GM23338 (cell line): Measurements from ENCODE around the gene FHIT. TPM values are rescaled to one million over a fixed set of nuclear protein-coding genes. Genes with fewer than 3 reads are reported as not detected.

Experiments used
- ATAC-seq: fragments of 200-7000 bp; cut with Tn5 transposase; 3 replicates; pipeline ENCODE4 v1.9.1; 2020
- DNase-seq: peaks from one replicate; pipeline ENCODE4 v3.0.0-alpha.2; 2015; ENCODE audit warnings: low spot score
- H2AFZ ChIP-seq: fragments of 200-600 bp; sonication (generic); 2 replicates; pipeline ENCODE4 v1.8.0; 2016; ENCODE audit warnings: antibody characterized with exemption, mild to moderate bottlenecking, moderate library complexity
- H3F3A ChIP-seq: fragments of 200-600 bp; sonication (generic); replicated peaks from 2 replicates; pipeline ENCODE4 v1.8.0; 2017; ENCODE audit warnings: antibody characterized with exemption, mixed run types, low read depth
- H3K27ac ChIP-seq: fragments of 200-600 bp; sonication (generic); 2 replicates; pipeline ENCODE4 v1.6.1; 2016; ENCODE audit warnings: low read depth
- H3K27me3 ChIP-seq: fragments of 200-600 bp; sonication (generic); 2 replicates; pipeline ENCODE4 v1.8.0; 2016; ENCODE audit warnings: mild to moderate bottlenecking, mixed run types, moderate library complexity; ENCODE audit not compliant: insufficient read depth
- H3K36me3 ChIP-seq: fragments of 200-600 bp; sonication (generic); 2 replicates; pipeline ENCODE4 v1.8.0; 2016; ENCODE audit warnings: mild to moderate bottlenecking; ENCODE audit not compliant: insufficient read depth
- H3K4me1 ChIP-seq: fragments of 200-600 bp; sonication (generic); 2 replicates; pipeline ENCODE4 v1.8.0; 2016; ENCODE audit warnings: mild to moderate bottlenecking, moderate library complexity; ENCODE audit not compliant: insufficient read depth
- H3K4me2 ChIP-seq: fragments of 200-600 bp; sonication (generic); 2 replicates; pipeline ENCODE4 v1.7.1; 2017; ENCODE audit warnings: mixed run types
- H3K4me3 ChIP-seq: fragments of 200-600 bp; sonication (generic); 2 replicates; pipeline ENCODE4 v1.6.1; 2016; ENCODE audit warnings: mixed run types
- H3K79me2 ChIP-seq: fragments of 200-600 bp; sonication (generic); replicated peaks from 2 replicates; pipeline ENCODE4 v1.8.0; 2017; ENCODE audit warnings: mild to moderate bottlenecking; ENCODE audit not compliant: insufficient read depth
- H3K9me2 ChIP-seq: fragments of 200-600 bp; sonication (generic); 2 replicates; pipeline ENCODE4 v1.8.0; 2017; ENCODE audit not compliant: insufficient read depth
- H4K20me1 ChIP-seq: fragments of 200-600 bp; sonication (generic); replicated peaks from 2 replicates; pipeline ENCODE4 v1.8.0; 2017; ENCODE audit warnings: mild to moderate bottlenecking; ENCODE audit not compliant: insufficient read depth
- H3K27ac Mint-ChIP-seq: 2 replicates; pipeline ENCODE4 v1.8.0; 2020; ENCODE audit warnings: inconsistent platforms, mild to moderate bottlenecking, moderate library complexity, mixed read lengths
- H3K27me3 Mint-ChIP-seq: 3 replicates; pipeline ENCODE4 v1.8.0; 2022; ENCODE audit warnings: low read depth, mild to moderate bottlenecking, moderate library complexity, mixed read lengths, inconsistent platforms; ENCODE audit not compliant: insufficient read depth, poor library complexity
- H3K36me3 Mint-ChIP-seq: 3 replicates; pipeline ENCODE4 v1.8.0; 2021; ENCODE audit warnings: low read depth, mild to moderate bottlenecking, inconsistent platforms, moderate library complexity, mixed read lengths
- H3K4me1 Mint-ChIP-seq: 3 replicates; pipeline ENCODE4 v1.8.0; 2020; ENCODE audit warnings: mild to moderate bottlenecking, inconsistent platforms, mixed read lengths
- H3K4me3 Mint-ChIP-seq: 3 replicates; pipeline ENCODE4 v1.8.0; 2021; ENCODE audit warnings: moderate library complexity, mild to moderate bottlenecking, inconsistent platforms, mixed read lengths
- H3K9me3 Mint-ChIP-seq: 3 replicates; pipeline ENCODE4 v1.8.0; 2020; ENCODE audit warnings: moderate library complexity, mild to moderate bottlenecking, inconsistent platforms, mixed read lengths
- CREB1 ChIP-seq: fragments of 250-450 bp; sonication (Bioruptor Pico); IDR thresholded peaks from 2 replicates; pipeline ENCODE4 v1.5.0; 2020; ENCODE audit warnings: low read depth, mild to moderate bottlenecking, moderate library complexity
- EZH2 ChIP-seq: fragments of 200-600 bp; sonication (generic); IDR thresholded peaks from one replicate; pipeline ENCODE4 v1.8.0; 2017; ENCODE audit warnings: antibody characterized with exemption, mild to moderate bottlenecking, low read depth; ENCODE audit not compliant: unreplicated experiment
- EZH2phosphoT487 ChIP-seq: fragments of 200-600 bp; sonication (generic); IDR thresholded peaks from one replicate; pipeline ENCODE4 v1.8.1; 2018; ENCODE audit warnings: antibody characterized with exemption; ENCODE audit not compliant: unreplicated experiment
- JUNB ChIP-seq: IDR thresholded peaks from one replicate; pipeline ENCODE4 v1.6.1; 2016; ENCODE audit warnings: antibody characterized with exemption; ENCODE audit not compliant: unreplicated experiment
- NANOG ChIP-seq: IDR thresholded peaks from 2 replicates; pipeline ENCODE4 v1.6.1; 2016; ENCODE audit warnings: antibody characterized with exemption, borderline replicate concordance
- POLR2AphosphoS5 ChIP-seq: IDR thresholded peaks from 2 replicates; pipeline ENCODE4 v1.6.1; 2016; ENCODE audit warnings: antibody characterized with exemption, low read depth
- STAT1 ChIP-seq: IDR thresholded peaks from one replicate; pipeline ENCODE4 v1.6.1; 2016; ENCODE audit warnings: antibody characterized with exemption; ENCODE audit not compliant: unreplicated experiment
- ZNF114 ChIP-seq: fragments of 250-450 bp; sonication (Bioruptor Pico); IDR thresholded peaks from 2 replicates; pipeline ENCODE4 v1.5.0; 2020; ENCODE audit warnings: mild to moderate bottlenecking, moderate library complexity
- ZNF331 ChIP-seq: fragments of 250-450 bp; sonication (Bioruptor Pico); IDR thresholded peaks from 2 replicates; pipeline ENCODE4 v1.5.0; 2020; ENCODE audit warnings: low read depth, mild to moderate bottlenecking, moderate library complexity
- polyA plus RNA-seq: library from polyadenylated mRNA; unstranded; fragments of >200 nt; fragmentation: Nextera tagmentation; extraction: Ambion mirVana; gene quantifications from 2 replicates; pipeline ENCODE4 v1.2.1, GENCODE V29; 2016
- total RNA-seq: library from RNA; depleted of rRNA; stranded (reverse); fragments of >200 nt; shearing (Covaris generic); gene quantifications from 2 replicates; pipeline ENCODE4 v1.2.3, GENCODE V29; 2014
- TF ChIP-seq, protein P1 (sequence below): IDR thresholded peaks from 2 replicates; pipeline ENCODE4 v1.6.1; 2016; ENCODE audit warnings: antibody characterized with exemption
- TF ChIP-seq, protein P2 (sequence below): IDR thresholded peaks from one replicate; pipeline ENCODE4 v1.6.1; 2018; ENCODE audit warnings: antibody characterized with exemption; ENCODE audit not compliant: unreplicated experiment
- TF ChIP-seq, protein P3 (sequence below): fragments of 250-450 bp; sonication (Bioruptor Pico); IDR thresholded peaks from 2 replicates; pipeline ENCODE4 v1.5.0; 2020; ENCODE audit warnings: mild to moderate bottlenecking, moderate library complexity
- TF ChIP-seq, protein P4 (sequence below), 2 experiments: fragments of 200-600 bp in 1 of 2; sonication (generic) in 1 of 2; conservative IDR thresholded peaks; 2 replicates each; pipeline versions ENCODE4 v1.5.1 to v1.6.1; 2016 to 2017; ENCODE audit warnings: antibody characterized with exemption in 2 of 2, low read depth in 2 of 2, mild to moderate bottlenecking in 2 of 2, moderate library complexity in 1 of 2

FHIT gene
- total and polyA plus RNA-seq, 2 experiments from 2014 or later: 3.0 to 8.3 TPM

- H3K9me2 ChIP-seq: peaks cover 20% of the 10 kb centered on the region; the same call in 1 of the 2 replicates
Observed at GRCh38 chr3:59920822-59921221, 1330.4 kb downstream of the FHIT start.

More at GRCh38 chr3:59920822-59921221, 1330.4 kb downstream of the FHIT start:
- no peak overlapping the region for H3K27ac ChIP-seq
- H2AFZ ChIP-seq: no peak overlapping the region
- H3K27me3 ChIP-seq: no peaks in the 10 kb centered on the region
- peaks cover 3% of the 10 kb centered on the region; the same call in 1 of the 3 replicates for H3K4me1 Mint-ChIP-seq
- H3K4me1 ChIP-seq: no peaks in the 10 kb centered on the region
- H3K79me2 ChIP-seq: no peaks in the 10 kb centered on the region
- ATAC-seq: no peak
- H3K27me3 Mint-ChIP-seq: peaks cover 3% of the 10 kb centered on the region
- no peak overlapping the region for H3K4me2 ChIP-seq
- H3K9me3 Mint-ChIP-seq: no peaks in the 10 kb centered on the region
- H3K36me3 Mint-ChIP-seq: no peaks in the 10 kb centered on the region
- H3F3A ChIP-seq: no peaks in the 10 kb centered on the region
- no peak overlapping the region for H3K4me3 ChIP-seq
- no peak for DNase-seq
- no peak overlapping the region for H3K4me3 Mint-ChIP-seq
- no peaks in the 10 kb centered on the region for H3K36me3 ChIP-seq
- TF ChIP-seq JUNB (no peak), EZH2 (no peak), ZNF114 (CRISPR knock-in tag) (no peak), POLR2AphosphoS5 (no peak), EZH2phosphoT487 (no peak), STAT1 (no peak), CREB1 (CRISPR knock-in tag) (no peak), NANOG (no peak), ZNF331 (no peak)
- TF ChIP-seq, protein P1, sequence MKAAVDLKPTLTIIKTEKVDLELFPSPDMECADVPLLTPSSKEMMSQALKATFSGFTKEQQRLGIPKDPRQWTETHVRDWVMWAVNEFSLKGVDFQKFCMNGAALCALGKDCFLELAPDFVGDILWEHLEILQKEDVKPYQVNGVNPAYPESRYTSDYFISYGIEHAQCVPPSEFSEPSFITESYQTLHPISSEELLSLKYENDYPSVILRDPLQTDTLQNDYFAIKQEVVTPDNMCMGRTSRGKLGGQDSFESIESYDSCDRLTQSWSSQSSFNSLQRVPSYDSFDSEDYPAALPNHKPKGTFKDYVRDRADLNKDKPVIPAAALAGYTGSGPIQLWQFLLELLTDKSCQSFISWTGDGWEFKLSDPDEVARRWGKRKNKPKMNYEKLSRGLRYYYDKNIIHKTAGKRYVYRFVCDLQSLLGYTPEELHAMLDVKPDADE: no peak
- TF ChIP-seq, protein P2, sequence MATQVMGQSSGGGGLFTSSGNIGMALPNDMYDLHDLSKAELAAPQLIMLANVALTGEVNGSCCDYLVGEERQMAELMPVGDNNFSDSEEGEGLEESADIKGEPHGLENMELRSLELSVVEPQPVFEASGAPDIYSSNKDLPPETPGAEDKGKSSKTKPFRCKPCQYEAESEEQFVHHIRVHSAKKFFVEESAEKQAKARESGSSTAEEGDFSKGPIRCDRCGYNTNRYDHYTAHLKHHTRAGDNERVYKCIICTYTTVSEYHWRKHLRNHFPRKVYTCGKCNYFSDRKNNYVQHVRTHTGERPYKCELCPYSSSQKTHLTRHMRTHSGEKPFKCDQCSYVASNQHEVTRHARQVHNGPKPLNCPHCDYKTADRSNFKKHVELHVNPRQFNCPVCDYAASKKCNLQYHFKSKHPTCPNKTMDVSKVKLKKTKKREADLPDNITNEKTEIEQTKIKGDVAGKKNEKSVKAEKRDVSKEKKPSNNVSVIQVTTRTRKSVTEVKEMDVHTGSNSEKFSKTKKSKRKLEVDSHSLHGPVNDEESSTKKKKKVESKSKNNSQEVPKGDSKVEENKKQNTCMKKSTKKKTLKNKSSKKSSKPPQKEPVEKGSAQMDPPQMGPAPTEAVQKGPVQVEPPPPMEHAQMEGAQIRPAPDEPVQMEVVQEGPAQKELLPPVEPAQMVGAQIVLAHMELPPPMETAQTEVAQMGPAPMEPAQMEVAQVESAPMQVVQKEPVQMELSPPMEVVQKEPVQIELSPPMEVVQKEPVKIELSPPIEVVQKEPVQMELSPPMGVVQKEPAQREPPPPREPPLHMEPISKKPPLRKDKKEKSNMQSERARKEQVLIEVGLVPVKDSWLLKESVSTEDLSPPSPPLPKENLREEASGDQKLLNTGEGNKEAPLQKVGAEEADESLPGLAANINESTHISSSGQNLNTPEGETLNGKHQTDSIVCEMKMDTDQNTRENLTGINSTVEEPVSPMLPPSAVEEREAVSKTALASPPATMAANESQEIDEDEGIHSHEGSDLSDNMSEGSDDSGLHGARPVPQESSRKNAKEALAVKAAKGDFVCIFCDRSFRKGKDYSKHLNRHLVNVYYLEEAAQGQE: no peak
- TF ChIP-seq, protein P3, sequence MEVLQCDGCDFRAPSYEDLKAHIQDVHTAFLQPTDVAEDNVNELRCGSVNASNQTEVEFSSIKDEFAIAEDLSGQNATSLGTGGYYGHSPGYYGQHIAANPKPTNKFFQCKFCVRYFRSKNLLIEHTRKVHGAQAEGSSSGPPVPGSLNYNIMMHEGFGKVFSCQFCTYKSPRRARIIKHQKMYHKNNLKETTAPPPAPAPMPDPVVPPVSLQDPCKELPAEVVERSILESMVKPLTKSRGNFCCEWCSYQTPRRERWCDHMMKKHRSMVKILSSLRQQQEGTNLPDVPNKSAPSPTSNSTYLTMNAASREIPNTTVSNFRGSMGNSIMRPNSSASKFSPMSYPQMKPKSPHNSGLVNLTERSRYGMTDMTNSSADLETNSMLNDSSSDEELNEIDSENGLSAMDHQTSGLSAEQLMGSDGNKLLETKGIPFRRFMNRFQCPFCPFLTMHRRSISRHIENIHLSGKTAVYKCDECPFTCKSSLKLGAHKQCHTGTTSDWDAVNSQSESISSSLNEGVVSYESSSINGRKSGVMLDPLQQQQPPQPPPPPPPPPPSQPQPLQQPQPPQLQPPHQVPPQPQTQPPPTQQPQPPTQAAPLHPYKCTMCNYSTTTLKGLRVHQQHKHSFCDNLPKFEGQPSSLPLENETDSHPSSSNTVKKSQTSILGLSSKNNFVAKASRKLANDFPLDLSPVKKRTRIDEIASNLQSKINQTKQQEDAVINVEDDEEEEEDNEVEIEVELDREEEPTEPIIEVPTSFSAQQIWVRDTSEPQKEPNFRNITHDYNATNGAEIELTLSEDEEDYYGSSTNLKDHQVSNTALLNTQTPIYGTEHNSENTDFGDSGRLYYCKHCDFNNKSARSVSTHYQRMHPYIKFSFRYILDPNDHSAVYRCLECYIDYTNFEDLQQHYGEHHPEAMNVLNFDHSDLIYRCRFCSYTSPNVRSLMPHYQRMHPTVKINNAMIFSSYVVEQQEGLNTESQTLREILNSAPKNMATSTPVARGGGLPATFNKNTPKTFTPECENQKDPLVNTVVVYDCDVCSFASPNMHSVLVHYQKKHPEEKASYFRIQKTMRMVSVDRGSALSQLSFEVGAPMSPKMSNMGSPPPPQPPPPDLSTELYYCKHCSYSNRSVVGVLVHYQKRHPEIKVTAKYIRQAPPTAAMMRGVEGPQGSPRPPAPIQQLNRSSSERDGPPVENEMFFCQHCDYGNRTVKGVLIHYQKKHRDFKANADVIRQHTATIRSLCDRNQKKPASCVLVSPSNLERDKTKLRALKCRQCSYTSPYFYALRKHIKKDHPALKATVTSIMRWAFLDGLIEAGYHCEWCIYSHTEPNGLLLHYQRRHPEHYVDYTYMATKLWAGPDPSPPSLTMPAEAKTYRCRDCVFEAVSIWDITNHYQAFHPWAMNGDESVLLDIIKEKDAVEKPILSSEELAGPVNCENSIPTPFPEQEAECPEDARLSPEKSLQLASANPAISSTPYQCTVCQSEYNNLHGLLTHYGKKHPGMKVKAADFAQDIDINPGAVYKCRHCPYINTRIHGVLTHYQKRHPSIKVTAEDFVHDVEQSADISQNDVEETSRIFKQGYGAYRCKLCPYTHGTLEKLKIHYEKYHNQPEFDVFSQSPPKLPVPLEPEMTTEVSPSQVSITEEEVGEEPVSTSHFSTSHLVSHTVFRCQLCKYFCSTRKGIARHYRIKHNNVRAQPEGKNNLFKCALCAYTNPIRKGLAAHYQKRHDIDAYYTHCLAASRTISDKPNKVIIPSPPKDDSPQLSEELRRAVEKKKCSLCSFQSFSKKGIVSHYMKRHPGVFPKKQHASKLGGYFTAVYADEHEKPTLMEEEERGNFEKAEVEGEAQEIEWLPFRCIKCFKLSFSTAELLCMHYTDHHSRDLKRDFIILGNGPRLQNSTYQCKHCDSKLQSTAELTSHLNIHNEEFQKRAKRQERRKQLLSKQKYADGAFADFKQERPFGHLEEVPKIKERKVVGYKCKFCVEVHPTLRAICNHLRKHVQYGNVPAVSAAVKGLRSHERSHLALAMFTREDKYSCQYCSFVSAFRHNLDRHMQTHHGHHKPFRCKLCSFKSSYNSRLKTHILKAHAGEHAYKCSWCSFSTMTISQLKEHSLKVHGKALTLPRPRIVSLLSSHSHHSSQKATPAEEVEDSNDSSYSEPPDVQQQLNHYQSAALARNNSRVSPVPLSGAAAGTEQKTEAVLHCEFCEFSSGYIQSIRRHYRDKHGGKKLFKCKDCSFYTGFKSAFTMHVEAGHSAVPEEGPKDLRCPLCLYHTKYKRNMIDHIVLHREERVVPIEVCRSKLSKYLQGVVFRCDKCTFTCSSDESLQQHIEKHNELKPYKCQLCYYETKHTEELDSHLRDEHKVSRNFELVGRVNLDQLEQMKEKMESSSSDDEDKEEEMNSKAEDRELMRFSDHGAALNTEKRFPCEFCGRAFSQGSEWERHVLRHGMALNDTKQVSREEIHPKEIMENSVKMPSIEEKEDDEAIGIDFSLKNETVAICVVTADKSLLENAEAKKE (CRISPR knock-in tag): no peak
- TF ChIP-seq, protein P4, sequence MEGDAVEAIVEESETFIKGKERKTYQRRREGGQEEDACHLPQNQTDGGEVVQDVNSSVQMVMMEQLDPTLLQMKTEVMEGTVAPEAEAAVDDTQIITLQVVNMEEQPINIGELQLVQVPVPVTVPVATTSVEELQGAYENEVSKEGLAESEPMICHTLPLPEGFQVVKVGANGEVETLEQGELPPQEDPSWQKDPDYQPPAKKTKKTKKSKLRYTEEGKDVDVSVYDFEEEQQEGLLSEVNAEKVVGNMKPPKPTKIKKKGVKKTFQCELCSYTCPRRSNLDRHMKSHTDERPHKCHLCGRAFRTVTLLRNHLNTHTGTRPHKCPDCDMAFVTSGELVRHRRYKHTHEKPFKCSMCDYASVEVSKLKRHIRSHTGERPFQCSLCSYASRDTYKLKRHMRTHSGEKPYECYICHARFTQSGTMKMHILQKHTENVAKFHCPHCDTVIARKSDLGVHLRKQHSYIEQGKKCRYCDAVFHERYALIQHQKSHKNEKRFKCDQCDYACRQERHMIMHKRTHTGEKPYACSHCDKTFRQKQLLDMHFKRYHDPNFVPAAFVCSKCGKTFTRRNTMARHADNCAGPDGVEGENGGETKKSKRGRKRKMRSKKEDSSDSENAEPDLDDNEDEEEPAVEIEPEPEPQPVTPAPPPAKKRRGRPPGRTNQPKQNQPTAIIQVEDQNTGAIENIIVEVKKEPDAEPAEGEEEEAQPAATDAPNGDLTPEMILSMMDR (conservative IDR thresholded peaks at IDR 0.05; ENCODE audit: low read depth in 2 of 2): no peak
- H3K27ac Mint-ChIP-seq: no peak overlapping the region
- H4K20me1 ChIP-seq: no peaks in the 10 kb centered on the region
